ENCODE data around the gene LRRC28. TPM values are rescaled to one million over a fixed set of nuclear protein-coding genes. Genes with fewer than 3 reads are reported as not detected.

The LRRC28 gene
- total and polyA plus RNA-seq, 2 donors (not counting 1 experiment from before 2014, with no cell fraction given): 13.3 to 31.8 TPM

DNA sequence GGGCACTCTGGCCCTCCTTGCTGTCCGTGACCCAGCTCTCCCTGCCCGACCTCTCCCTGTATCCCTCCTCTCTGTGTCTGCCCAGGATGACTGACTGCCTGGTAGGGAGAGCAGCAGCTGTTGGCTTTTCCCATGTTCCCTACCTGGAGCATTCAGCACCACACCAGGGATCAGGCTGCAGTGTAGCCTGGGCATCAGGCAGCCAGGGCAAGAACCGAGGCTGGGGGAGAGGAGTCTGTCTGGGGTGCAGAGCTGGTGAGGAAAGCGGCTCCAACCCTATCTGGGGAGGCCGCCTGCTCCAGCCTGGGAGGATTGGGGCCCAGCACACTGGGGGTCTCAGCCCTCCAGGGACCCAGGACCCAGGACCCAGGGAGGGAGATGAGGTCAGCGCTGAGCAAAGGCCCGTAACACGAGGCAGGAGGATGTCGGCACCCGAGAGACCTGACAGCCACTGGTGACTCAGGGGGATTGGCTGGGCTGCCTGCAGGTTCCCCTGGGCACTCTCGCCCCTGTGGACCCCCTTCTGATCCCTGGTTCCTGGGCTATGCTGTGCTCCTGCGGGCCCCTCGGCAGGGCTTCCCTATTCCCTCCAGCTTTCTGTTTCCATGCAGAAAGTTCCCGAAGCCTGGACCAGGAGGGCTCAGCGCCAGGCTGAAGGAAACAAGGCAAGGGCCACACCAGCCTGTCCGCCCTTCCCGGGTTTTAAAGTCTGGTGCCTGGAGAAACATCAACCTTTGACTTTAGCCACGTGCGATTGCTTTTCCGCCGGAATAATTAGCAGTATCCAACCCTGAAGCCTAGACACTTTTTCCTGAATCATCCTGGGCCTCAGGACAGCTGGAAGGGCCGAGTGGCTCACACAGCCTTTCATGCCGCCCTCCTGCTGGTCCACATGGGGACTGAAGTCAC lies 186.3 kb downstream of the LRRC28 start:
- POLR2A ChIA-PET: no interaction called here
- Histone ChIP-seq H2AFZ (ENCODE audit: insufficient read depth, low read depth, low read length, poor library complexity, severe bottlenecking) (no peak overlapping the region), H3K27me3 (replicated peaks in 1 of 4; ENCODE audit: control extremely low read depth in 1 of 4, control insufficient read depth in 3 of 4, insufficient read depth in 4 of 4, low read length in 3 of 4) (no peaks in the 10 kb centered on the region), H4K20me1 (ENCODE audit: control insufficient read depth, insufficient read depth, low read length, poor library complexity, severe bottlenecking) (no peaks in the 10 kb centered on the region), H3K4me2 (replicated peaks; ENCODE audit: low read depth, low read length, poor library complexity, severe bottlenecking) (no peak overlapping the region), H3K27ac (ENCODE audit: low read length in 2 of 2) (no peak overlapping the region), H3K9me3 (ENCODE audit: control extremely low read depth in 1 of 3, control insufficient read depth in 2 of 3, insufficient read depth in 1 of 3, low read length in 2 of 3) (no peaks in the 10 kb centered on the region), H3K36me3 (replicated peaks in 1 of 2; ENCODE audit: control extremely low read depth in 1 of 2, control insufficient read depth in 1 of 2, extremely low read depth in 1 of 2, insufficient read depth in 2 of 2, low read length in 1 of 2) (no peaks in the 10 kb centered on the region), H3K9ac (ENCODE audit: low read length) (no peak overlapping the region), H3K4me3 (ENCODE audit: control extremely low read depth in 1 of 5, extremely low read depth in 1 of 5, insufficient read depth in 1 of 5, low read depth in 2 of 5, low read length in 4 of 5) (no peak overlapping the region), H3K4me1 (ENCODE audit: control insufficient read depth in 2 of 2, insufficient read depth in 2 of 2, low read length in 2 of 2) (peaks cover 39 to 50% of the 10 kb centered on the region in 2 donors), H3K79me2 (ENCODE audit: control insufficient read depth, insufficient read depth, low read length) (no peaks in the 10 kb centered on the region)
- ATAC-seq (ENCODE audit: low read depth): no peak
- Mint-ChIP-seq H3K9me3 (ENCODE audit: insufficient read depth) (no peaks in the 10 kb centered on the region), H3K4me3 (no peak overlapping the region), H3K4me1 (peaks cover 56% of the 10 kb centered on the region), H3K27me3 (no peaks in the 10 kb centered on the region), H3K27ac (no peak overlapping the region)
- no peak for DNase-seq
- intact Hi-C loops (cut with micrococcal nuclease): loop anchor here (10.0 kb wide), 1 partner anchor 73 kb away; no protein-coding TSS in a partner anchor
- TF ChIP-seq, protein P1, sequence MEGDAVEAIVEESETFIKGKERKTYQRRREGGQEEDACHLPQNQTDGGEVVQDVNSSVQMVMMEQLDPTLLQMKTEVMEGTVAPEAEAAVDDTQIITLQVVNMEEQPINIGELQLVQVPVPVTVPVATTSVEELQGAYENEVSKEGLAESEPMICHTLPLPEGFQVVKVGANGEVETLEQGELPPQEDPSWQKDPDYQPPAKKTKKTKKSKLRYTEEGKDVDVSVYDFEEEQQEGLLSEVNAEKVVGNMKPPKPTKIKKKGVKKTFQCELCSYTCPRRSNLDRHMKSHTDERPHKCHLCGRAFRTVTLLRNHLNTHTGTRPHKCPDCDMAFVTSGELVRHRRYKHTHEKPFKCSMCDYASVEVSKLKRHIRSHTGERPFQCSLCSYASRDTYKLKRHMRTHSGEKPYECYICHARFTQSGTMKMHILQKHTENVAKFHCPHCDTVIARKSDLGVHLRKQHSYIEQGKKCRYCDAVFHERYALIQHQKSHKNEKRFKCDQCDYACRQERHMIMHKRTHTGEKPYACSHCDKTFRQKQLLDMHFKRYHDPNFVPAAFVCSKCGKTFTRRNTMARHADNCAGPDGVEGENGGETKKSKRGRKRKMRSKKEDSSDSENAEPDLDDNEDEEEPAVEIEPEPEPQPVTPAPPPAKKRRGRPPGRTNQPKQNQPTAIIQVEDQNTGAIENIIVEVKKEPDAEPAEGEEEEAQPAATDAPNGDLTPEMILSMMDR (IDR thresholded peaks at IDR 0.05): no peak
- TF ChIP-seq EZH2 (IDR thresholded peaks at IDR 0.05; ENCODE audit: borderline replicate concordance, insufficient read depth, low read depth, low read length, poor library complexity, severe bottlenecking): no peak
- CTCF ChIA-PET: no interaction called here
- 88% methylated on average over 23 of the region's 23 CpGs for WGBS (ENCODE audit: insufficient coverage)

DNA sequence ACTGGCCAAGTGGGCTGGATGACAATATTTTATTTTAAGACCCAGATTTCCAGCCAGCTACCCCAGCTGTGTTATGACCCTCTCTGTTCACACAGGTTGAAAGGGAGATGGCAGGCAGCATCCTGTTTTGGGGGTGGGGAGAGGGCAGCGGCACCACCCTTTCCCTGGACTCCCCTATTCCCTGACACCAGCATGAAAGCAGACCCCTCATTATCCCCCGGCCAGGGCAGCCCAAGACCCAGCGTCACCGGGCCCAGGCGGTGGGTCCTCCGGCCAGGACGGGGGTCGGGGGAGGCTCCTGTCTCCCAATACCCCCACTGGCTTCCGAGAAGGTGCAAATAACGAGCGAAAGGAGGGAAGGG lies 186.9 kb downstream of the LRRC28 start:
- H2AFZ ChIP-seq (ENCODE audit: insufficient read depth, low read depth, low read length, poor library complexity, severe bottlenecking): no peak overlapping the region
- H3K4me3 Mint-ChIP-seq: no peak overlapping the region

More for the DNA sequence above, 186.9 kb downstream of the LRRC28 start:
- no peak overlapping the region for H3K27ac Mint-ChIP-seq
- Histone ChIP-seq H3K36me3 (replicated peaks in 1 of 2; ENCODE audit: control extremely low read depth in 1 of 2, control insufficient read depth in 1 of 2, extremely low read depth in 1 of 2, insufficient read depth in 2 of 2, low read length in 1 of 2) (no peaks in the 10 kb centered on the region), H3K27me3 (replicated peaks in 1 of 4; ENCODE audit: control extremely low read depth in 1 of 4, control insufficient read depth in 3 of 4, insufficient read depth in 4 of 4, low read length in 3 of 4) (no peaks in the 10 kb centered on the region), H3K4me2 (replicated peaks; ENCODE audit: low read depth, low read length, poor library complexity, severe bottlenecking) (no peak overlapping the region), H3K79me2 (ENCODE audit: control insufficient read depth, insufficient read depth, low read length) (no peaks in the 10 kb centered on the region), H3K4me1 (ENCODE audit: control insufficient read depth in 2 of 2, insufficient read depth in 2 of 2, low read length in 2 of 2) (peaks cover 39 to 50% of the 10 kb centered on the region in 2 donors), H3K27ac (ENCODE audit: low read length in 2 of 2) (no peak overlapping the region), H3K4me3 (ENCODE audit: control extremely low read depth in 1 of 5, extremely low read depth in 1 of 5, insufficient read depth in 1 of 5, low read depth in 2 of 5, low read length in 4 of 5) (no peak overlapping the region), H3K9me3 (ENCODE audit: control extremely low read depth in 1 of 3, control insufficient read depth in 2 of 3, insufficient read depth in 1 of 3, low read length in 2 of 3) (no peaks in the 10 kb centered on the region), H3K9ac (ENCODE audit: low read length) (no peak overlapping the region), H4K20me1 (ENCODE audit: control insufficient read depth, insufficient read depth, low read length, poor library complexity, severe bottlenecking) (no peaks in the 10 kb centered on the region)
- peaks cover 56% of the 10 kb centered on the region for H3K4me1 Mint-ChIP-seq
- no peaks in the 10 kb centered on the region for H3K27me3 Mint-ChIP-seq
- 94% methylated on average over 6 of the region's 11 CpGs for WGBS (ENCODE audit: insufficient coverage)
- intact Hi-C loops (cut with micrococcal nuclease): loop anchor here (10.0 kb wide), 1 partner anchor 73 kb away; no protein-coding TSS in a partner anchor
- ATAC-seq (ENCODE audit: low read depth) (no peak), DNase-seq (no peak)
- H3K9me3 Mint-ChIP-seq (ENCODE audit: insufficient read depth): no peaks in the 10 kb centered on the region
- ChIA-PET POLR2A (no interaction called here), CTCF (no interaction called here)
- TF ChIP-seq, protein P1 (IDR thresholded peaks at IDR 0.05): no peak
- no peak for TF ChIP-seq EZH2 (IDR thresholded peaks at IDR 0.05; ENCODE audit: borderline replicate concordance, insufficient read depth, low read depth, low read length, poor library complexity, severe bottlenecking)
